Osteocyte (in vitro differentiated cells): Measurements from ENCODE around the gene LGR5. TPM values are rescaled to one million over a fixed set of nuclear protein-coding genes. Genes with fewer than 3 reads are reported as not detected.
"Not testable (repeated sequence)": the region's sequence is repeated elsewhere in the genome, so short reads cannot be mapped to it uniquely, and the experiment has no call there.

Experiments used
- DNase-seq: peaks from one replicate; pipeline ENCODE4 v3.0.0; 2021; ENCODE audit warnings: mixed read lengths; ENCODE audit not compliant: unreplicated experiment; ENCODE audit errors: extremely low spot score
- H3K27ac Mint-ChIP-seq: one replicate; pipeline ENCODE4 v1.8.0; 2021; ENCODE audit warnings: mild to moderate bottlenecking, mixed read lengths; ENCODE audit not compliant: unreplicated experiment
- H3K27me3 Mint-ChIP-seq: one replicate; pipeline ENCODE4 v1.8.0; 2021; ENCODE audit warnings: mixed read lengths; ENCODE audit not compliant: unreplicated experiment
- H3K36me3 Mint-ChIP-seq: one replicate; pipeline ENCODE4 v1.8.0; 2021; ENCODE audit warnings: mixed read lengths; ENCODE audit not compliant: unreplicated experiment
- H3K4me1 Mint-ChIP-seq: one replicate; pipeline ENCODE4 v1.8.0; 2021; ENCODE audit warnings: mixed read lengths; ENCODE audit not compliant: unreplicated experiment
- H3K4me3 Mint-ChIP-seq: one replicate; pipeline ENCODE4 v1.8.0; 2021; ENCODE audit warnings: mild to moderate bottlenecking, moderate library complexity, mixed read lengths; ENCODE audit not compliant: unreplicated experiment
- H3K9me3 Mint-ChIP-seq: one replicate; pipeline ENCODE4 v1.8.0; 2021; ENCODE audit warnings: mixed read lengths; ENCODE audit not compliant: unreplicated experiment
- CTCF ChIP-seq: fragments of 200-600 bp; sonication (generic); IDR thresholded peaks from 2 replicates; pipeline ENCODE4 v1.5.0; 2021; ENCODE audit warnings: antibody characterized with exemption, mild to moderate bottlenecking, moderate library complexity
- total RNA-seq: library from RNA; stranded (reverse); gene quantifications from 2 replicates; pipeline ENCODE4 v1.2.1, GENCODE V29; 2021

LGR5 gene
- total RNA-seq, 1 donor from 2014 or later: 55.8 TPM

- H3K27ac Mint-ChIP-seq: no peak overlapping the region
- no peaks in the 10 kb centered on the region for H3K27me3 Mint-ChIP-seq
- H3K9me3 Mint-ChIP-seq: no peaks in the 10 kb centered on the region
- no peaks in the 10 kb centered on the region for H3K4me1 Mint-ChIP-seq
- H3K36me3 Mint-ChIP-seq: peaks cover 26% of the 10 kb centered on the region
- TF ChIP-seq CTCF: no peak
- DNase-seq: no peak
- H3K4me3 Mint-ChIP-seq: no peak overlapping the region
Measured at GRCh38 chr12:71562676-71563595, 123.3 kb downstream of the LGR5 start.

GRCh38 chr12:71565535-71565934, 125.9 kb downstream of the LGR5 start:
- H3K4me3 Mint-ChIP-seq: no peak overlapping the region
- DNase-seq: no peak
- no peaks in the 10 kb centered on the region for H3K27me3 Mint-ChIP-seq
- peaks cover 26% of the 10 kb centered on the region for H3K36me3 Mint-ChIP-seq
- no peak overlapping the region for H3K27ac Mint-ChIP-seq
- no peaks in the 10 kb centered on the region for H3K9me3 Mint-ChIP-seq
- TF ChIP-seq CTCF: no peak
- H3K4me1 Mint-ChIP-seq: no peaks in the 10 kb centered on the region

GRCh38 chr12:71566655-71567054, 127.1 kb downstream of the LGR5 start:
- no peak for TF ChIP-seq CTCF
- Mint-ChIP-seq H3K27ac (no peak overlapping the region), H3K27me3 (no peaks in the 10 kb centered on the region), H3K4me3 (no peak overlapping the region), H3K4me1 (no peaks in the 10 kb centered on the region), H3K9me3 (no peaks in the 10 kb centered on the region), H3K36me3 (peaks cover 29% of the 10 kb centered on the region)
- no peak for DNase-seq

- Mint-ChIP-seq H3K27ac (no peak overlapping the region), H3K36me3 (peaks cover 32% of the 10 kb centered on the region), H3K4me3 (no peak overlapping the region)
Measured at GRCh38 chr12:71567537-71567936, 127.9 kb downstream of the LGR5 start.

GRCh38 chr12:71569885-71570284, 130.3 kb downstream of the LGR5 start:
- not testable (repeated sequence) for H3K27ac Mint-ChIP-seq, DNase-seq, H3K27me3 Mint-ChIP-seq, H3K9me3 Mint-ChIP-seq, H3K4me3 Mint-ChIP-seq, H3K4me1 Mint-ChIP-seq
- peaks cover 38% of the 10 kb centered on the region for H3K36me3 Mint-ChIP-seq

More at GRCh38 chr12:71567537-71567936, 127.9 kb downstream of the LGR5 start:
- Mint-ChIP-seq H3K9me3 (no peaks in the 10 kb centered on the region), H3K4me1 (no peaks in the 10 kb centered on the region), H3K27me3 (no peaks in the 10 kb centered on the region)
- no peak for DNase-seq
- TF ChIP-seq CTCF: no peak
